ENCODE data around the gene SRM.
"Not testable (repeated sequence)": the region's sequence is repeated elsewhere in the genome, so short reads cannot be mapped to it uniquely, and the experiment has no call there.

DNA sequence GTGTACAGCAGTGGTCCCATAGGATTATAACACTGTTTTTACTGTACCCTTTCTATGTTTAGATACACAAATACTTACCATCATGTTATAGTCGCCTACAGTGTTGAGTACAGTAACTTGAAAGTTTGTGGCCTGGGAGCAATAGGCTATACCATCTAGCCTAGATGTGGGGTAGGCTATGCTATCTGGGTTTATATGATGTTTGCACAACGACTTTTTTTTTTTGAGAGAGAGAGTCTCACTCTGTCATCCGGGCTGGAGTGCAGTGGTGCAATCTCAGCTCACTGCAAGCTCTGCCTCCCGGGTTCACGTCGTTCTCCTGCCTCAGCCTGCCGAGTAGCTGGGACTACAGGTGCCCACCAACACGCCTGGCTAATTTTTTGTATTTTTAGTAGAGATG, 40.5 kb downstream of the SRM start:
- TF ChIP-seq, protein P1, sequence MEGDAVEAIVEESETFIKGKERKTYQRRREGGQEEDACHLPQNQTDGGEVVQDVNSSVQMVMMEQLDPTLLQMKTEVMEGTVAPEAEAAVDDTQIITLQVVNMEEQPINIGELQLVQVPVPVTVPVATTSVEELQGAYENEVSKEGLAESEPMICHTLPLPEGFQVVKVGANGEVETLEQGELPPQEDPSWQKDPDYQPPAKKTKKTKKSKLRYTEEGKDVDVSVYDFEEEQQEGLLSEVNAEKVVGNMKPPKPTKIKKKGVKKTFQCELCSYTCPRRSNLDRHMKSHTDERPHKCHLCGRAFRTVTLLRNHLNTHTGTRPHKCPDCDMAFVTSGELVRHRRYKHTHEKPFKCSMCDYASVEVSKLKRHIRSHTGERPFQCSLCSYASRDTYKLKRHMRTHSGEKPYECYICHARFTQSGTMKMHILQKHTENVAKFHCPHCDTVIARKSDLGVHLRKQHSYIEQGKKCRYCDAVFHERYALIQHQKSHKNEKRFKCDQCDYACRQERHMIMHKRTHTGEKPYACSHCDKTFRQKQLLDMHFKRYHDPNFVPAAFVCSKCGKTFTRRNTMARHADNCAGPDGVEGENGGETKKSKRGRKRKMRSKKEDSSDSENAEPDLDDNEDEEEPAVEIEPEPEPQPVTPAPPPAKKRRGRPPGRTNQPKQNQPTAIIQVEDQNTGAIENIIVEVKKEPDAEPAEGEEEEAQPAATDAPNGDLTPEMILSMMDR (IDR thresholded peaks at IDR 0.05): not testable (repeated sequence)
- not testable (repeated sequence) for TF ChIP-seq POLR2A (IDR thresholded peaks at IDR 0.05)
